Suprapubic skin (tissue), 4 donors: Measurements from ENCODE around the gene SOCS3. TPM values are rescaled to one million over a fixed set of nuclear protein-coding genes. Genes with fewer than 3 reads are reported as not detected.

Experiments used
- DNase-seq, 2 donors: peaks; one replicate each; pipeline ENCODE4 v3.0.0-alpha.2; 2019; ENCODE audit warnings: low spot score in 2 of 2
- H3K27ac ChIP-seq: fragments of 200-600 bp; sonication (generic); one replicate; pipeline ENCODE4 v1.5.1; 2019
- H3K27me3 ChIP-seq: fragments of 200-600 bp; sonication (generic); one replicate; pipeline ENCODE4 v1.5.1; 2019
- H3K36me3 ChIP-seq: fragments of 200-600 bp; sonication (generic); one replicate; pipeline ENCODE4 v1.5.1; 2019
- H3K4me1 ChIP-seq: fragments of 200-600 bp; sonication (generic); one replicate; pipeline ENCODE4 v1.5.1; 2019
- H3K4me3 ChIP-seq: fragments of 200-600 bp; sonication (generic); one replicate; pipeline ENCODE4 v1.5.1; 2019; ENCODE audit warnings: mild to moderate bottlenecking
- H3K9me3 ChIP-seq: fragments of 200-600 bp; sonication (generic); one replicate; pipeline ENCODE4 v1.5.1; 2019
- CTCF ChIP-seq, 2 donors: fragments of 200-600 bp in 1 of 2; fragments of 450-650 bp in 1 of 2; sonication (generic) in 1 of 2; IDR thresholded peaks; one replicate each; pipeline ENCODE4 v1.5.1; 2016 to 2019; ENCODE audit warnings: antibody characterized with exemption in 2 of 2, mild to moderate bottlenecking in 1 of 2, moderate library complexity in 1 of 2
- EP300 ChIP-seq: sonication (generic); formaldehyde crosslinking; IDR thresholded peaks from one replicate; pipeline ENCODE4 v1.6.1; 2017; ENCODE audit warnings: antibody characterized with exemption
- POLR2A ChIP-seq, 2 donors: fragments of 450-650 bp; IDR thresholded peaks; one replicate each; pipeline ENCODE4 v1.6.1; 2017; ENCODE audit warnings: antibody characterized with exemption in 2 of 2, mild to moderate bottlenecking in 2 of 2, moderate library complexity in 2 of 2
- POLR2AphosphoS5 ChIP-seq, 3 donors: sonication (generic); formaldehyde crosslinking; IDR thresholded peaks; one replicate each; pipeline ENCODE4 v1.6.1; 2017; ENCODE audit warnings: antibody characterized with exemption in 3 of 3
- WGBS: methylation state at CpG from one replicate; pipeline ENCODE4 v1.1.5; 2018; 5-methylcytosine and 5-hydroxymethylcytosine counted together
- total RNA-seq, 4 donors: library from RNA; depleted of rRNA; stranded (reverse); fragments of >200 nt; gene quantifications; one replicate each; pipeline ENCODE4 v1.1.0, GENCODE V29; 2016

SOCS3 gene
- total RNA-seq, 4 donors from 2014 or later: 33.2 to 264 (median 60.9) TPM

- Histone ChIP-seq H3K27ac (no peak overlapping the region), H3K9me3 (no peaks in the 10 kb centered on the region), H3K4me1 (peaks cover 44% of the 10 kb centered on the region), H3K4me3 (no peak overlapping the region), H3K27me3 (no peaks in the 10 kb centered on the region), H3K36me3 (peaks cover 13% of the 10 kb centered on the region)
- no peak for DNase-seq
- TF ChIP-seq POLR2AphosphoS5 (IDR thresholded peaks at IDR 0.05): no peak
- TF ChIP-seq EP300: no peak
- no peak for TF ChIP-seq POLR2A (IDR thresholded peaks at IDR 0.05)
- no peak for TF ChIP-seq CTCF (IDR thresholded peaks at IDR 0.05)
- 99% methylated on average over 11 of the region's 11 CpGs for WGBS
These were observed 31.2 kb upstream of the SOCS3 start for GRCh38 chr17:78391051-78391431.

- no peaks in the 10 kb centered on the region for H3K9me3 ChIP-seq
- no peaks in the 10 kb centered on the region for H3K27me3 ChIP-seq
- WGBS: 63% methylated on average over 14 of the region's 15 CpGs
- no peak for TF ChIP-seq EP300
- TF ChIP-seq POLR2AphosphoS5 (IDR thresholded peaks at IDR 0.05): no peak
- TF ChIP-seq CTCF (IDR thresholded peaks at IDR 0.05): no peak
- no peak for TF ChIP-seq POLR2A (IDR thresholded peaks at IDR 0.05)
- H3K4me3 ChIP-seq: no peak overlapping the region
- H3K27ac ChIP-seq: no peak overlapping the region
- peaks cover 49% of the 10 kb centered on the region for H3K4me1 ChIP-seq
- DNase-seq: no peak
- peaks cover 8% of the 10 kb centered on the region for H3K36me3 ChIP-seq
These were observed 30.6 kb upstream of the SOCS3 start for GRCh38 chr17:78390241-78391050.

- TF ChIP-seq EP300 (no peak), POLR2A (IDR thresholded peaks at IDR 0.05) (no peak), CTCF (IDR thresholded peaks at IDR 0.05) (no peak), POLR2AphosphoS5 (IDR thresholded peaks at IDR 0.05) (no peak)
- peaks cover 62% of the 10 kb centered on the region for H3K4me1 ChIP-seq
- H3K27me3 ChIP-seq: no peaks in the 10 kb centered on the region
- DNase-seq: no peak
- no peak overlapping the region for H3K4me3 ChIP-seq
- WGBS: 46% methylated on average over 10 of the region's 10 CpGs
- H3K9me3 ChIP-seq: no peaks in the 10 kb centered on the region
- peak overlapping the region; percentile 26 for H3K27ac ChIP-seq
- H3K36me3 ChIP-seq: no peaks in the 10 kb centered on the region
These were observed 28.4 kb upstream of the SOCS3 start for GRCh38 chr17:78387977-78388941.

- no peaks in the 10 kb centered on the region for H3K27me3 ChIP-seq
- H3K9me3 ChIP-seq: no peaks in the 10 kb centered on the region
- H3K36me3 ChIP-seq: no peaks in the 10 kb centered on the region
- peaks cover 82% of the 10 kb centered on the region for H3K4me1 ChIP-seq
- peak overlapping the region; percentile 26 for H3K27ac ChIP-seq
- no peak overlapping the region for H3K4me3 ChIP-seq
- DNase-seq: no peak
- TF ChIP-seq CTCF (IDR thresholded peaks at IDR 0.05) (no peak), EP300 (no peak), POLR2AphosphoS5 (IDR thresholded peaks at IDR 0.05) (no peak), POLR2A (IDR thresholded peaks at IDR 0.05) (no peak)
- WGBS: 77% methylated on average over 23 of the region's 23 CpGs
These were observed 24.8 kb upstream of the SOCS3 start for GRCh38 chr17:78384479-78385175.
